B cell (primary cell): Measurements from ENCODE around the gene MAGI2. TPM values are rescaled to one million over a fixed set of nuclear protein-coding genes. Genes with fewer than 3 reads are reported as not detected.

ENCODE experiments used
- ATAC-seq: fragments of 200-7000 bp; cut with Tn5 transposase; one replicate; pipeline ENCODE4 v1.10.0; 2021; ENCODE audit warnings: low read depth, mild to moderate bottlenecking, moderate number of reproducible peaks, moderate library complexity
- CTCF ChIA-PET: fragments of 350-600 bp; sonication (Branson Sonifier 250); formaldehyde crosslinking; loops from one replicate; lab custom pipeline; 2021; ENCODE audit warnings: antibody characterized with exemption, inconsistent platforms; lab: Charles Lee
- POLR2A ChIA-PET: fragments of 350-600 bp; sonication (Branson Sonifier 250); formaldehyde crosslinking; loops from one replicate; lab custom pipeline; 2021; ENCODE audit warnings: antibody characterized with exemption; lab: Charles Lee
- DNase-seq: peaks from one replicate; pipeline ENCODE4 v3.0.0; 2013
- H2AFZ ChIP-seq: 2 replicates; pipeline ENCODE4 v1.6.1; 2012; ENCODE audit warnings: mild to moderate bottlenecking, low read depth, low read length; ENCODE audit not compliant: insufficient read depth, poor library complexity, severe bottlenecking
- H3K27ac ChIP-seq, 2 donors: 1 replicate in 1 of 2; 2 replicates in 1 of 2; pipeline ENCODE4 v1.5.1; 2012 to 2013; ENCODE audit warnings: low read length in 2 of 2, mild to moderate bottlenecking in 2 of 2, moderate library complexity in 1 of 2
- H3K27me3 ChIP-seq, 4 experiments: fragments of 200-600 bp in 1 of 4; sonication (generic) in 1 of 4; replicated peaks in 1 of 4; 1 replicate in 2 of 4; 2 replicates in 2 of 4; pipeline versions ENCODE4 v1.6.1 to v1.7.0; 2013 to 2016; ENCODE audit warnings: low read length in 3 of 4, mild to moderate bottlenecking in 2 of 4, mixed read lengths in 1 of 4, moderate library complexity in 1 of 4; ENCODE audit not compliant: insufficient read depth in 4 of 4, control insufficient read depth in 3 of 4; ENCODE audit errors: control extremely low read depth in 1 of 4
- H3K36me3 ChIP-seq, 2 experiments: replicated peaks in 1 of 2; 1 replicate in 1 of 2; 2 replicates in 1 of 2; pipeline versions ENCODE4 v1.6.1 to v1.7.1; 2013; ENCODE audit warnings: low read length in 1 of 2; ENCODE audit not compliant: insufficient read depth in 2 of 2, control insufficient read depth in 1 of 2; ENCODE audit errors: control extremely low read depth in 1 of 2, extremely low read depth in 1 of 2
- H3K4me1 ChIP-seq, 2 donors: fragments of 200-600 bp in 1 of 2; sonication (generic) in 1 of 2; 1 replicate in 1 of 2; 2 replicates in 1 of 2; pipeline versions ENCODE4 v1.5.1 to v1.6.1; 2013 to 2017; ENCODE audit warnings: low read length in 2 of 2; ENCODE audit not compliant: control insufficient read depth in 2 of 2, insufficient read depth in 2 of 2
- H3K4me2 ChIP-seq: replicated peaks from 2 replicates; pipeline ENCODE3; 2012; ENCODE audit warnings: mild to moderate bottlenecking, low read depth, low read length; ENCODE audit not compliant: poor library complexity, severe bottlenecking
- H3K4me3 ChIP-seq, 5 experiments: fragments of 200-600 bp in 1 of 5; sonication (generic) in 1 of 5; 1 replicate in 3 of 5; 2 replicates in 2 of 5; pipeline versions ENCODE4 v1.5.1 to v1.7.0; 2011 to 2016; ENCODE audit warnings: low read length in 4 of 5, mild to moderate bottlenecking in 4 of 5, low read depth in 2 of 5, control low read depth in 1 of 5, moderate library complexity in 1 of 5; ENCODE audit not compliant: insufficient read depth in 1 of 5; ENCODE audit errors: control extremely low read depth in 1 of 5, extremely low read depth in 1 of 5
- H3K79me2 ChIP-seq: fragments of 200-600 bp; sonication (generic); one replicate; pipeline ENCODE4 v1.6.0; 2016; ENCODE audit warnings: low read length; ENCODE audit not compliant: control insufficient read depth, insufficient read depth
- H3K9ac ChIP-seq: fragments of 200-600 bp; sonication (generic); 2 replicates; pipeline ENCODE4 v1.6.1; 2017; ENCODE audit warnings: mild to moderate bottlenecking, low read length, moderate library complexity
- H3K9me3 ChIP-seq, 3 donors: one replicate each; pipeline versions ENCODE4 v1.6.1 to v1.7.1; 2013; ENCODE audit warnings: low read length in 2 of 3; ENCODE audit not compliant: control insufficient read depth in 2 of 3, insufficient read depth in 1 of 3; ENCODE audit errors: control extremely low read depth in 1 of 3
- H4K20me1 ChIP-seq: 2 replicates; pipeline ENCODE4 v1.6.0; 2012; ENCODE audit warnings: mild to moderate bottlenecking, low read length; ENCODE audit not compliant: insufficient read depth, control insufficient read depth, poor library complexity, severe bottlenecking
- H3K27ac Mint-ChIP-seq: one replicate; pipeline ENCODE4 v1.8.0; 2021; ENCODE audit warnings: mixed read lengths
- H3K27me3 Mint-ChIP-seq: one replicate; pipeline ENCODE4 v1.8.0; 2021; ENCODE audit warnings: mixed read lengths
- H3K4me1 Mint-ChIP-seq: one replicate; pipeline ENCODE4 v1.8.0; 2021; ENCODE audit warnings: mixed read lengths
- H3K4me3 Mint-ChIP-seq: one replicate; pipeline ENCODE4 v1.8.0; 2021; ENCODE audit warnings: mixed read lengths
- H3K9me3 Mint-ChIP-seq: one replicate; pipeline ENCODE4 v1.8.0; 2022; ENCODE audit warnings: mixed read lengths; ENCODE audit not compliant: insufficient read depth
- EZH2 ChIP-seq: IDR thresholded peaks from 2 replicates; pipeline ENCODE4 v1.6.1; 2012; ENCODE audit warnings: borderline replicate concordance, low read depth, mild to moderate bottlenecking, moderate library complexity, low read length; ENCODE audit not compliant: insufficient read depth, poor library complexity, severe bottlenecking
- WGBS: methylation state at CpG from one replicate; pipeline ENCODE4 v1.1.5; 2013; ENCODE audit warnings: missing lambda C conversion rate; ENCODE audit not compliant: insufficient coverage; 5-methylcytosine and 5-hydroxymethylcytosine counted together
- intact Hi-C: fragments of 100-400 bp; cut with micrococcal nuclease; formaldehyde crosslinking; loops from one replicate; pipeline ENCODE4 v1.10.0; 2022
- polyA plus RNA-seq: library from polyadenylated mRNA; depleted of rRNA; stranded (reverse); fragments of >200 nt; gene quantifications from 2 replicates; pipeline ENCODE4 v1.2.3, GENCODE V29; 2012
- total RNA-seq, 2 donors: library from RNA; stranded (reverse); fragments of 120-200 nt in 1 of 2; gene quantifications; 1 replicate in 1 of 2; 2 replicates in 1 of 2; pipeline versions ENCODE4 v1.2.3 to v1.2.4, GENCODE V29; 2013 to 2022
- TF ChIP-seq, protein P1 (sequence below): fragments of 200-600 bp; IDR thresholded peaks from one replicate; pipeline ENCODE4 v1.8.0; 2022; ENCODE audit warnings: antibody characterized with exemption, mild to moderate bottlenecking

Gene MAGI2
- total and polyA plus RNA-seq, 2 donors (not counting 1 experiment from before 2014, with no cell fraction given), result 0.16 to 0.64 TPM

- no peaks in the 10 kb centered on the region for H3K27me3 Mint-ChIP-seq
- intact Hi-C loops, result no loop called here
These were observed 17.8 kb upstream of the MAGI2 start for GRCh38 chr7:79471283-79471682.

GRCh38 chr7:79465551-79465950, 12.1 kb upstream of the MAGI2 start:
- ATAC-seq (no peak), DNase-seq (no peak)
- ChIA-PET POLR2A (no interaction called here), CTCF (no interaction called here)
- H3K9me3 Mint-ChIP-seq, result no peaks in the 10 kb centered on the region
- no peaks in the 10 kb centered on the region for H3K4me1 Mint-ChIP-seq
- H3K27me3 ChIP-seq, result no peaks in the 10 kb centered on the region
- H3K27ac Mint-ChIP-seq, result no peak overlapping the region
- H3K9me3 ChIP-seq, result no peaks in the 10 kb centered on the region
- H4K20me1 ChIP-seq, result no peaks in the 10 kb centered on the region
- H3K4me1 ChIP-seq, result no peaks in the 10 kb centered on the region
- TF ChIP-seq EZH2, result no peak
- TF ChIP-seq, protein P1, sequence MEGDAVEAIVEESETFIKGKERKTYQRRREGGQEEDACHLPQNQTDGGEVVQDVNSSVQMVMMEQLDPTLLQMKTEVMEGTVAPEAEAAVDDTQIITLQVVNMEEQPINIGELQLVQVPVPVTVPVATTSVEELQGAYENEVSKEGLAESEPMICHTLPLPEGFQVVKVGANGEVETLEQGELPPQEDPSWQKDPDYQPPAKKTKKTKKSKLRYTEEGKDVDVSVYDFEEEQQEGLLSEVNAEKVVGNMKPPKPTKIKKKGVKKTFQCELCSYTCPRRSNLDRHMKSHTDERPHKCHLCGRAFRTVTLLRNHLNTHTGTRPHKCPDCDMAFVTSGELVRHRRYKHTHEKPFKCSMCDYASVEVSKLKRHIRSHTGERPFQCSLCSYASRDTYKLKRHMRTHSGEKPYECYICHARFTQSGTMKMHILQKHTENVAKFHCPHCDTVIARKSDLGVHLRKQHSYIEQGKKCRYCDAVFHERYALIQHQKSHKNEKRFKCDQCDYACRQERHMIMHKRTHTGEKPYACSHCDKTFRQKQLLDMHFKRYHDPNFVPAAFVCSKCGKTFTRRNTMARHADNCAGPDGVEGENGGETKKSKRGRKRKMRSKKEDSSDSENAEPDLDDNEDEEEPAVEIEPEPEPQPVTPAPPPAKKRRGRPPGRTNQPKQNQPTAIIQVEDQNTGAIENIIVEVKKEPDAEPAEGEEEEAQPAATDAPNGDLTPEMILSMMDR, result no peak
- H3K4me2 ChIP-seq, result no peak overlapping the region
- H2AFZ ChIP-seq, result no peak overlapping the region
- no peak overlapping the region for H3K4me3 ChIP-seq
- no peak overlapping the region for H3K27ac ChIP-seq
- no peak overlapping the region for H3K4me3 Mint-ChIP-seq
- H3K36me3 ChIP-seq, result no peaks in the 10 kb centered on the region
- no peaks in the 10 kb centered on the region for H3K27me3 Mint-ChIP-seq
- intact Hi-C loops, result no loop called here
- WGBS, result no CpG with 5 or more reads among the region's 1 CpG
- H3K9ac ChIP-seq, result no peak overlapping the region
- H3K79me2 ChIP-seq, result no peaks in the 10 kb centered on the region

More at GRCh38 chr7:79471283-79471682, 17.8 kb upstream of the MAGI2 start:
- no peak overlapping the region for H3K4me3 ChIP-seq
- H4K20me1 ChIP-seq, result no peaks in the 10 kb centered on the region
- Mint-ChIP-seq H3K27ac (no peak overlapping the region), H3K4me3 (no peak overlapping the region), H3K4me1 (no peaks in the 10 kb centered on the region), H3K9me3 (no peaks in the 10 kb centered on the region)
- DNase-seq, result no peak
- no peaks in the 10 kb centered on the region for H3K36me3 ChIP-seq
- no peak overlapping the region for H3K4me2 ChIP-seq
- H3K27me3 ChIP-seq, result no peaks in the 10 kb centered on the region
- H2AFZ ChIP-seq, result no peak overlapping the region
- CTCF ChIA-PET, result no interaction called here
- H3K9me3 ChIP-seq, result no peaks in the 10 kb centered on the region
- H3K27ac ChIP-seq, result no peak overlapping the region
- POLR2A ChIA-PET, result no interaction called here
- no peak for ATAC-seq
- H3K9ac ChIP-seq, result no peak overlapping the region
- H3K4me1 ChIP-seq, result no peaks in the 10 kb centered on the region
- TF ChIP-seq EZH2, result no peak
- TF ChIP-seq, protein P1, result no peak
- H3K79me2 ChIP-seq, result no peaks in the 10 kb centered on the region
